SIG-M5 treated with dmso at 0.1 percent for 504 hours (cell line): ENCODE results near the gene PMS1.
A peak's percentile ranks its signal among the peaks of the same experiment; 100 is the strongest.
"Not testable (repeated sequence)": the region's sequence is repeated elsewhere in the genome, so short reads cannot be mapped to it uniquely, and the experiment has no call there.

ENCODE experiments used
- DNase-seq: peaks from one replicate; lab custom pipeline; 2025; ENCODE audit not compliant: unreplicated experiment; lab: John Stamatoyannopoulos, UW

The PMS1 gene

DNA sequence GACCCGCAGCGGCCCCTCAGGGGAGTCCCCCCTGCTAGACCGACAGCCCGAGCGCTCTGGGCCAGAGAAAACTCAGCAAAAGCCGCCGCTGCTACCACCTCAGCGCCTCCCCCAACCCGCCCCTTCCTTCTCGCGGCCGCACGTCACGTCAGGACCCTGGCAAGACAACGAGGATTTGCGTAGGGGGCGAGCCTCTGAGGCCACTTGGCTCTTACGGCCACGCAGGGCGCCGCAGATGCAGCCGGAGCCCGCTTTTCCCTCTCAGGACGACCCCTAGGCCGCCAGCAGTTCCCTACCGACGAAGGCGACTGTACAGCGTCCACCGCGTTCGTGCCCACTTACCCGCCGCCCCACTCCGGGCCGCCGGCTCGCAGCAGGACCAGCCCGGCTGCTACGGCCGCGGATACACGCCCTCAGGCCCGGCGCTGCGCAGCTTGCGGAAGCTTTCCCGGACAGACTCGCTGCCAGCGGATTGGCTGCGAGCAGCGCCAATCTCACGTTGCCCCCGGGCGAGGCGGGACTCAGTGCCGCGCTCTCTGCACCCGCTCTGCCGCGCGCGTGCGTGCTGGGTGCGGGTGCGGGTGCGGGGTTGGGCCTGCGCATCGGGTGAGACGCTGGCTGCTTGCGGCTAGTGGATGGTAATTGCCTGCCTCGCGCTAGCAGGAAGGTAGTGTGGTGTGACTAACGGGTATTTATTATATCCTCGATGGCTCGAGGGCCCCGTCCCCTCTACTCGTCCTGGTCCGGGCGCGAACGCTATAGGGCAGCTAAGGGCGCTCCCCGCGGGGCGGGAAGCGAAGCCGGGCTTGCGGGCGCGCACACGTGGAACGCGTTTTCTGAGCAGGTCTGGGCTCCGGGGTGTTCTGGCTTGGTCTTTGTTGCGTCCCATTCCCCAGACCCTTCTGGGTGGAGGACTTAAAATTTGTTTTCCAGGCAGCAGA, at the start of gene PMS1, which contains the start of gene ORMDL1:
TSS of gene PMS1 (plus strand) at position 524 of the 941 bp plus-strand sequence. CDS start 7,360 bp downstream, outside the sequence.
TSS of gene ORMDL1 (minus strand) at position 413 of the 941 bp plus-strand sequence. CDS start 1,744 bp downstream, outside the sequence.
- DNase-seq = peak; percentile 92

GRCh38 chr2:189751080-189751658, 33.1 kb upstream of the PMS1 start:
- peak; percentile 42 for DNase-seq

- no peak for DNase-seq
Measured at GRCh38 chr2:189756311-189756952, 27.8 kb upstream of the PMS1 start.

DNA sequence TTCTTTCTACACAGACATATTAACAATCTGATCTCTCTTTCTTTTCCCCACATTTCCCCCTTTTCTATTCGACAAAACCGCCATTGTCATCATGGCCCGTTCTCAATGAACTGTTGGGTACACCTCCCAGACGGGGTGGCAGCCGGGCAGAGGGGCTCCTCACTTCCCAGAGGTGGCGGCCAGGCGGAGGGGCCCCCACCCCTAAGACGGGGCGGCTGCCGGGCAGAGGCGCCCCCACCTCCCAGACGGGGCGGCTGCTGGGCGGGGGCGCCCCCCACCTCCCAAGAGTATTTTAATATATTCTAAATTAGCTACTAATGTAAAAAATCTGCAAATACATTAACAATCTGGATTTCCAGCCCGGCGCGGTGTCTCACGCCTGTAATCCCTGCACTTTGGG, 24.1 kb upstream of the PMS1 start:
- not testable (repeated sequence) for DNase-seq

- no peak for DNase-seq
Measured at GRCh38 chr2:189762229-189762550, 22.1 kb upstream of the PMS1 start.

DNA sequence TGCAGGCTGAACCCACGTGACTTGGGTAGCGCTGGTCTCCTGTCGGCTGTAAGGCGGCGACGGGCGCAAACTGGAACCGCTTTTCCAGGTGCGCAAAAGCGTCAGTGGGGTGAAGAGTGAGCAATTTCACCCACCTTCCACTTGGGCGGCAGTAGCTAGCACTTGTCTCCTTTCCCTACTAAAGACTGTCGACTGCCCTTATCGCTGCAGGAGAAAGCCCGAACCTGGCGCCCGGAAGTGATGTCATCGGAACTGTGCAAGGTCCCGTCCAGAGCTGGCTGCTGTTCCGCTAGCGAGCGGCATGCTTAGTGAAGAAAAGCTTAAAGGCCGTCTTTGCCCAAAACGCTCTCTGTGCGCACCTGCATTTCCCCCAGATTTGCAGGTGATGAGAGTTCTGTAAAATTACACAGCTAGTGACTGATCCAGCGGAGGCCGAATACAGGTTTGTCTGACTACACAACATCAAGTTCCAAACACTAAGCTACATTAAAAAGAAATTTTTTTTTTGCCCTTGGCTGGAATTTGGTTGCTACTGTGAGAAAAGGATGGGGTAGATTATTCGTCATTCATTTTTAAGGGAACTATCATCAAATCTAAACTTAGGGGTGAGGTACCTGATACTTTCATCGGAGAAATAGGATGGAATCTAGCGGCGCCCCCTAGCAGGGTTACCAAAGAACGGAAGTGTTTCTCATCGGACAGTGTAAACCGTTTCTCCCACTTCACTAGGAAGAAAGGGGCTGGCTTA, 21.5 kb upstream of the PMS1 start, which contains the start of gene OSGEPL1:
TSS of gene OSGEPL1 (minus strand) at position 242 of the 748 bp plus-strand sequence. CDS start 1,152 bp downstream, outside the sequence.
- peak; percentile 97 for DNase-seq

DNA sequence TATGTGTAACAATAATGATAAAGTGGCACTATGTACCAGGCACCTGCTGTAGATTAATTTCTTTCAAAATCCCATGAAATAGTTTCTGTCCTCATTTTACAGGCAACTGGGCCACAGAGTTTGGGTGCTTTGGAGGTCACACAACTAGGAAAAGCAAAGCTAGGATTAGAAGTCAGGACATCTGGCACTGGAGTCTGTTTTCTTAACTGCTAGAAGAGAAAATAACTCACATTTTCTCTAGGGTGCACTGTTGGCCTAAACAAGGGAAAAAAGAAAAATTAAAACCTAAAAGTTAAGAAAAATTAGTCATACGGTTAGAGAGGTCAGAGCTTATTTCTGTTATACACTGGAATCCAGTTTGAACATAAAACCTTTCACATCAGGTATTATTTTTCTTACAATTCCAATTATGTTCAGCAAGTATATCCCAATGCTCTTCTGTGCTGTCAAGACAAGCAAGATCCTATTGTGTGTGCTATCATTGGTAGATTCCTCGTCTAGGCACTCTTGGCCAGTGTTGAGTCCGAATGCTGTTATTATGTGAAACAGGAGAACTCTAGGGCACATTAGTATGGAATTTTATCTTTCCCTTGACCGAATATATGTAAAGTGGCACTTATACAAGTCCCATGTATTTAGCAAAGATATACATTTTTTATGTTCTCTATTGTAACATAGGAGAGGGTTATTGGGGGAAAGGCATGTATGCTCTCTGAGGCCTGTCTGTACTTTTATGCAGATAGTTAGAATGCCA, 20.2 kb upstream of the PMS1 start:
- DNase-seq = no peak

GRCh38 chr2:189770590-189771322, 13.5 kb upstream of the PMS1 start:
- no peak for DNase-seq

- no peak for DNase-seq
Measured at GRCh38 chr2:189772212-189772611, 12.0 kb upstream of the PMS1 start.

GRCh38 chr2:189782221-189782671, 2.0 kb upstream of the PMS1 start:
- DNase-seq = peak; percentile 91

DNA sequence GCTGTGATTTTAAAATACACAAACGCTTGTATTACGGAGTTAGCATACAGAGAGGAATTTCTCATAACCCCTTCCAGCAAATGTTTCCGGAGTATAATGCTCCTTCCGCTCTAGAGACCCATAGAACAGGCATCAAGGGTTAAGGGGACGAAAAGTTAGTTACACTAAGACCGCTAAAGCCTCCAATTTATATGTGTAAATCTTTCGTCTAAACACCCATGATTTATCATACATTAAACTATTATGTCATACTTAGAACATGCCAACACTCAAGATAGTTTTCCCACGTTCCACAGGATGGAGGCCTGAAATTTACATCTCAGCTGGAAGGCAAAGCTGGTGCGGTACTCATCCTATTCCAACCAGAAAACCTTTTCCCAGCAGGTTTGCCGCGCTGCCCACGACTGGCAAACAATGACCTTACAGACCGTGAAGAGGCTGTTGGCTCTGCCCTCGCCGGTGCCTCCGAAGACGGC, 761 bp upstream of the PMS1 start:
- DNase-seq = peak; percentile 64

- DNase-seq = no peak
Measured at GRCh38 chr2:189791338-189792042, 7.2 kb downstream of the PMS1 start.

GRCh38 chr2:189794310-189794709, 10.1 kb downstream of the PMS1 start:
- no peak for DNase-seq

DNA sequence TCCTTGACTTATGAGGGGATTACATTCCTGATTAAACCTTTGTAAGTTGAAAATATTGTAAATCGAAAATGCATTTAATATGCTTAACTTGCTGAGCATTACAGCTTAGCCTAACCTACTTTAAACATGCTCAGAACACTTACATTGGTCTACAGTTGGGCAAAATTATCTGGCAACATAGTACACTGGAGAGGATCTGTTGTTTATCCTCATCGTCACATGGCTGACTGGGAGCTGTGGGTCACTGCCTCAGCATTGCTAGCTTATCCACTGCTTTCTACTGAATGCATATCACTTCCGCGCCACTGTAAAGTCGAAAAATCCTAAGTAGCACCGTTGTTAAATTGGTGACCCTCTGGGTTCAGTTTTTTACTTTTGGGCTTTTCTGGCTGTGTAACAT, 13.7 kb downstream of the PMS1 start:
- no peak for DNase-seq

- DNase-seq = peak; percentile 56
Measured at GRCh38 chr2:189798312-189799029, 14.2 kb downstream of the PMS1 start.

DNA sequence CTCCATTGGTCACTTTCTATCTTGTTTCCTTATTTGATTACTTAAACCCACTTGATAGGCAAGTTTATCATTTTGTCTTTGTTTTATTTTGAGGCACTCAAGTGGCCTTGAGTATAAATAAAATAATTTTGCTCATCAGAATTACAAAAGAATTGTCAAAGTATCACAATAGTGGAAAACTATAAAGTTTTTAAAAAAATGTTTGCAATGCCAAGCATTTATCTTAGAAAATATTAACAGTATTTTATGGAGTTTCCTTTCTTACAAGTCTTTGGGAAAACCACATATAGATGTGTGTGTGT, 14.7 kb downstream of the PMS1 start:
- no peak for DNase-seq

GRCh38 chr2:189799531-189799930, 15.3 kb downstream of the PMS1 start:
- no peak for DNase-seq

- DNase-seq = no peak
Measured at GRCh38 chr2:189802396-189802912, 18.2 kb downstream of the PMS1 start.
